LNCAP (cell line): ENCODE results near the gene SLC35F3.

Experiments
- TF ChIP-seq, protein P1 (sequence below): fragments of 450-650 bp; IDR thresholded peaks from 2 replicates; pipeline ENCODE4 v1.5.1; 2017; ENCODE audit warnings: mild to moderate bottlenecking

The SLC35F3 gene

DNA sequence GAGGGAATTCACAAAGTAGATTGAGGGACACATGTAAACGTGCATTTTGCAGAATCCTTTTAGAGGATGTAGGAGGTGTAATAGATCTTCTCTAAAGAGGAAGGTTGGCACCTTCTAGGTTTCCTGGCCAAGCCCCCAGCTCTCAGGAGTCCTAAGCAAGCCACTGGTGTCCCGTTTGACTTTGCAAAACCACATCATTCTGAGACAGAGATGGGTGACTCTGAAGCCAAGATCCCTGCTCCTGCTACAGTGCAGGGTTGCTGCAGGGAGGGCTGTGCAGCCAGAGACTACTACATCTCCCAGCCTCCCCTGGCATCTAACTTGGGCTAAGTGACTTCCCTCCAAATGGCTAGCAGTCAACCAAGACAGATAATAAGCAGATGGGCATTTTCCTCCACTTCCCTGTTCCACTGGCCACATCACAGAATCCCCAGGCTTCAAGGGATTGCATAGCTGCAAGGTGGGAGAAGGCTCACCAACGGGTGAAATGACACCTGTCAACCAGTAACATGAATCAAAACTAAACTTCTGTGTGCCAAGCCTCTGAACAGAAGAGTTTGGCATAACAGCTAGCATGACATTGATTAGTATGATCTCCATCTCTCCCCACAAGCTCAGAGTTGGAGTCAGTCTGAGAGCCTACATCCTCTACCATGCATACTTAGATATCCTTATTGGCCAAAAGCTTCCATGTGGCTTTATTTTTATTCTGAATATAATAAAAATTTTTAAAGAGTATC lies 339.2 kb downstream of the SLC35F3 start:
- TF ChIP-seq, protein P1, sequence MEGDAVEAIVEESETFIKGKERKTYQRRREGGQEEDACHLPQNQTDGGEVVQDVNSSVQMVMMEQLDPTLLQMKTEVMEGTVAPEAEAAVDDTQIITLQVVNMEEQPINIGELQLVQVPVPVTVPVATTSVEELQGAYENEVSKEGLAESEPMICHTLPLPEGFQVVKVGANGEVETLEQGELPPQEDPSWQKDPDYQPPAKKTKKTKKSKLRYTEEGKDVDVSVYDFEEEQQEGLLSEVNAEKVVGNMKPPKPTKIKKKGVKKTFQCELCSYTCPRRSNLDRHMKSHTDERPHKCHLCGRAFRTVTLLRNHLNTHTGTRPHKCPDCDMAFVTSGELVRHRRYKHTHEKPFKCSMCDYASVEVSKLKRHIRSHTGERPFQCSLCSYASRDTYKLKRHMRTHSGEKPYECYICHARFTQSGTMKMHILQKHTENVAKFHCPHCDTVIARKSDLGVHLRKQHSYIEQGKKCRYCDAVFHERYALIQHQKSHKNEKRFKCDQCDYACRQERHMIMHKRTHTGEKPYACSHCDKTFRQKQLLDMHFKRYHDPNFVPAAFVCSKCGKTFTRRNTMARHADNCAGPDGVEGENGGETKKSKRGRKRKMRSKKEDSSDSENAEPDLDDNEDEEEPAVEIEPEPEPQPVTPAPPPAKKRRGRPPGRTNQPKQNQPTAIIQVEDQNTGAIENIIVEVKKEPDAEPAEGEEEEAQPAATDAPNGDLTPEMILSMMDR, result no peak

GRCh38 chr1:234244482-234244881 lies 340.0 kb downstream of the SLC35F3 start:
- TF ChIP-seq, protein P1, result no peak

- TF ChIP-seq, protein P1, result no peak
Observed at GRCh38 chr1:234246638-234247116, 342.2 kb downstream of the SLC35F3 start.

DNA sequence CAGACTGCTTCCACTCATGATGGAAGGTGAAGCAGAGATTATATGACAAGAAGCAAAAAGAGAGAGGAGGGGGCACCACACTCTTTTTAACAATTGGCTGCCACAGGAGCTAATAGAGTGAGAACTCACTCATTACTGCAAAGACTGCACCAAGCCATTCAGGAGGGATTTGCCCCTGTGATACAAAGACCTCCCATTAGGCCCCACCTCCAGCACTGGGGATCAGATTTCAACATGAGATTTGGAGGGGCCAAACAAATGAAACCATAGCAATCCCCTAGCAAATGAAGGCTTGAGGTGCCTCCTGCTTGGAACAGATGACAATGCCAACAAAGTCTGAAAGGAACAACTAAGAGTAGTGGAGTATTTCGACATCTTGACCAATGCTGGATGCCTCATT lies 346.3 kb downstream of the SLC35F3 start:
- TF ChIP-seq, protein P1, result no peak

DNA sequence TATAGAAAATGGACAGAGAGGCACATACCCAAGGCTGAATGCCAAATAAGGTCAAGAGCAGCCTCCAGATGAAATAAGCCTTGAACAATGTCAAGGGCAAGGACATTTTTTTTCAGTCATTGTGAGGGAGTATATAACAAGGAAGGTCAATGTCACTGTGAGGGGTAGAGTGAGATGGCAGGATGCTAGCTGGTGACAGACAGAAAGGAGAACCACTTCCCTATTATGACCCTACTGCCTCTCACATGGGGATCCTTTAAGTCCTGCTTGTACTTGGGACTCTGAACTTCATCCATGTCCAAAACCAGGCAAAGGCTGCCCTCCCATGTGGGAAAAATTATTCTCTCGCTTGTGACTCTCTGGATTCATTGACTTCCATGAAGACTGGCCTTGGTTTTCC lies 349.3 kb downstream of the SLC35F3 start:
- TF ChIP-seq, protein P1, result no peak

GRCh38 chr1:234256359-234256758 lies 351.9 kb downstream of the SLC35F3 start:
- TF ChIP-seq, protein P1, result no peak

DNA sequence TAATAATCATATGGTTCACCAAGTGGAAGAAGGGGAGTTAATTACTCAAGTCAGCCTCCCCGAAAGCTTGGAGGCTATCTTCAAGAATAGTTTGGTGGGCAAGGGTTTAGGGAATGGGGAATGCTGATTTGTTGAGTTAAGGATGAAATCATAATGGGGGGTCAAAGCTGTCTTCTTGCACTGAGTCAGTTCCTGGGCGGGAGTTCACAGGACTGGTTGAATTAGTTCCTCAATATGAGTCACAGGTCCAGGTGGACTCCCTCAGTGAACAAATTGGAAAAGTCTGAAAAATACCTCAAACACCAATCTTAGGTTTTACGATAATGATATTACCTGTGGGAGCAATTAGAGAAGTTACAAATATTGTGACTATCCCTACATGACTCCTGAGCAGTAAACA lies 353.6 kb downstream of the SLC35F3 start:
- TF ChIP-seq, protein P1, result no peak

DNA sequence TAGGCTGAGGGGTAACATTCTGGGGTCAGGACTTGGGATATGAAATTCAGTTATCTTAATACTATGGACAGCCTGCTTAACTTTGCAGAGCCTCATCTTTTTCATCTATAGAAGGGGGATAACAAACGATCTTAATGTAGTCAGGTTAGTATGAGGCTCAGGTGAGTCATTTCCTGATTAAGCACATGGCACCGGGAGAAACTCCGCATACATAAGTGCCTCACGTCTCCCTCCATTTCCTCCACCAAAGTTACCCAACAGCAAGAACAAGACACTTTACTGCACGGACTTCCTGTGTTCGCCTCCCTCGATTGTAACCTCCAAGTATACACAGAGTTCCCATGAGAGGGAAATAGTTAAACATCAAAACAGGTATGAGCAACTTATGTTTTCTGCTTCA lies 356.1 kb downstream of the SLC35F3 start:
- TF ChIP-seq, protein P1, result no peak
